Measurements from ENCODE around the gene FAM204A. TPM values are rescaled to one million over a fixed set of nuclear protein-coding genes. Genes with fewer than 3 reads are reported as not detected.

FAM204A gene
- total and polyA plus RNA-seq, 4 donors = 39.4 to 75.0 (median 53.2) TPM

GRCh38 chr10:118256209-118256608 lies 85.9 kb downstream of the FAM204A start:
- TF ChIP-seq CTCF (IDR thresholded peaks at IDR 0.05; ENCODE audit: control extremely low read depth, extremely low read depth) = no peak
- DNase-seq = no peak
- peaks cover 0 to 4% (median 0%) of the 10 kb centered on the region in 4 donors for H3K9me3 ChIP-seq (ENCODE audit: control insufficient read depth in 4 of 4, insufficient read depth in 3 of 4, low read length in 3 of 4)
- H3K4me3 ChIP-seq = no peak overlapping the region
- H3K9ac ChIP-seq (ENCODE audit: insufficient read depth in 1 of 2, low read length in 2 of 2) = no peak overlapping the region
- H3K4me1 ChIP-seq (ENCODE audit: control insufficient read depth in 5 of 5, insufficient read depth in 5 of 5, low read length in 5 of 5) = peaks cover 0 to 12% (median 0%) of the 10 kb centered on the region in 5 donors
- 61 to 65% methylated on average over 5 of the region's 5 CpGs for WGBS, 2 donors
- ATAC-seq (ENCODE audit: insufficient read depth, low FRiP score) = no peak
- peaks cover 0 to 15% (median 0%) of the 10 kb centered on the region in 3 donors for H3K27me3 ChIP-seq (ENCODE audit: control insufficient read depth in 3 of 3, insufficient read depth in 3 of 3, low read length in 2 of 3)
- H3K27ac ChIP-seq (ENCODE audit: low read depth in 1 of 2, low read length in 1 of 2) = no peak overlapping the region
- no peaks in the 10 kb centered on the region for H3K36me3 ChIP-seq (ENCODE audit: control insufficient read depth in 4 of 4, insufficient read depth in 4 of 4, low read length in 4 of 4)

GRCh38 chr10:118255355-118255754 lies 86.8 kb downstream of the FAM204A start:
- Histone ChIP-seq H3K4me3 (no peak overlapping the region), H3K36me3 (ENCODE audit: control insufficient read depth in 4 of 4, insufficient read depth in 4 of 4, low read length in 4 of 4) (no peaks in the 10 kb centered on the region), H3K9ac (ENCODE audit: insufficient read depth in 1 of 2, low read length in 2 of 2) (no peak overlapping the region), H3K27me3 (ENCODE audit: control insufficient read depth in 3 of 3, insufficient read depth in 3 of 3, low read length in 2 of 3) (peaks cover 0 to 16% (median 0%) of the 10 kb centered on the region in 3 donors), H3K9me3 (ENCODE audit: control insufficient read depth in 4 of 4, insufficient read depth in 3 of 4, low read length in 3 of 4) (peaks cover 0 to 4% (median 0%) of the 10 kb centered on the region in 4 donors), H3K4me1 (ENCODE audit: control insufficient read depth in 5 of 5, insufficient read depth in 5 of 5, low read length in 5 of 5) (peaks cover 0 to 12% (median 0%) of the 10 kb centered on the region in 5 donors), H3K27ac (ENCODE audit: low read depth in 1 of 2, low read length in 1 of 2) (no peak overlapping the region)
- DNase-seq (no peak), ATAC-seq (ENCODE audit: insufficient read depth, low FRiP score) (no peak)
- 81 to 90% methylated on average over 8 of the region's 8 CpGs for WGBS, 2 donors
- TF ChIP-seq CTCF (IDR thresholded peaks at IDR 0.05; ENCODE audit: control extremely low read depth, extremely low read depth) = no peak

GRCh38 chr10:118254654-118255053 lies 87.5 kb downstream of the FAM204A start:
- peaks cover 0 to 12% (median 0%) of the 10 kb centered on the region in 5 donors for H3K4me1 ChIP-seq (ENCODE audit: control insufficient read depth in 5 of 5, insufficient read depth in 5 of 5, low read length in 5 of 5)
- WGBS, 2 donors = 77 to 79% methylated on average over 4 of the region's 4 CpGs
- H3K4me3 ChIP-seq = no peak overlapping the region
- H3K9ac ChIP-seq (ENCODE audit: insufficient read depth in 1 of 2, low read length in 2 of 2) = no peak overlapping the region
- TF ChIP-seq CTCF (IDR thresholded peaks at IDR 0.05; ENCODE audit: control extremely low read depth, extremely low read depth) = no peak
- peak in 1 of 3 donors; percentile 9 for DNase-seq
- H3K9me3 ChIP-seq (ENCODE audit: control insufficient read depth in 4 of 4, insufficient read depth in 3 of 4, low read length in 3 of 4) = peaks cover 0 to 4% (median 0%) of the 10 kb centered on the region in 4 donors
- peaks cover 0 to 16% (median 0%) of the 10 kb centered on the region in 3 donors for H3K27me3 ChIP-seq (ENCODE audit: control insufficient read depth in 3 of 3, insufficient read depth in 3 of 3, low read length in 2 of 3)
- H3K27ac ChIP-seq (ENCODE audit: low read depth in 1 of 2, low read length in 1 of 2) = no peak overlapping the region
- no peaks in the 10 kb centered on the region for H3K36me3 ChIP-seq (ENCODE audit: control insufficient read depth in 4 of 4, insufficient read depth in 4 of 4, low read length in 4 of 4)
- no peak for ATAC-seq (ENCODE audit: insufficient read depth, low FRiP score)

GRCh38 chr10:118253397-118253796 lies 88.7 kb downstream of the FAM204A start:
- peaks cover 0 to 12% (median 0%) of the 10 kb centered on the region in 5 donors for H3K4me1 ChIP-seq (ENCODE audit: control insufficient read depth in 5 of 5, insufficient read depth in 5 of 5, low read length in 5 of 5)
- no peak overlapping the region for H3K4me3 ChIP-seq
- H3K9me3 ChIP-seq (ENCODE audit: control insufficient read depth in 4 of 4, insufficient read depth in 3 of 4, low read length in 3 of 4) = peaks cover 0 to 4% (median 0%) of the 10 kb centered on the region in 4 donors
- peaks cover 0 to 19% (median 0%) of the 10 kb centered on the region in 3 donors for H3K27me3 ChIP-seq (ENCODE audit: control insufficient read depth in 3 of 3, insufficient read depth in 3 of 3, low read length in 2 of 3)
- H3K27ac ChIP-seq (ENCODE audit: low read depth in 1 of 2, low read length in 1 of 2) = no peak overlapping the region
- H3K36me3 ChIP-seq (ENCODE audit: control insufficient read depth in 4 of 4, insufficient read depth in 4 of 4, low read length in 4 of 4) = no peaks in the 10 kb centered on the region
- DNase-seq (no peak), ATAC-seq (ENCODE audit: insufficient read depth, low FRiP score) (no peak)
- H3K9ac ChIP-seq (ENCODE audit: insufficient read depth in 1 of 2, low read length in 2 of 2) = no peak overlapping the region
- WGBS, 2 donors = 73 to 83% methylated on average over 7 of the region's 7 CpGs
- TF ChIP-seq CTCF (IDR thresholded peaks at IDR 0.05; ENCODE audit: control extremely low read depth, extremely low read depth) = no peak

Data from lung (tissue), 12 donors.